Thymus (tissue), 11 donors: ENCODE results near the gene STAP2. TPM values are rescaled to one million over a fixed set of nuclear protein-coding genes. Genes with fewer than 3 reads are reported as not detected.

Experiments used
- DNase-seq, 9 donors: peaks; one replicate each; pipeline ENCODE4 v3.0.0-alpha.2; 2013; ENCODE audit warnings: low spot score in 9 of 9, low read depth in 6 of 9, missing footprints in 1 of 9
- H3K27ac ChIP-seq, 2 donors: one replicate each; pipeline ENCODE4 v1.5.1; 2013; ENCODE audit warnings: control low read depth in 1 of 2, low read depth in 1 of 2, low read length in 1 of 2, mild to moderate bottlenecking in 1 of 2, moderate library complexity in 1 of 2
- H3K27me3 ChIP-seq, 2 donors: one replicate each; pipeline ENCODE4 v1.5.1; 2013; ENCODE audit warnings: low read length in 1 of 2; ENCODE audit not compliant: control insufficient read depth in 2 of 2, insufficient read depth in 1 of 2
- H3K36me3 ChIP-seq, 2 donors: one replicate each; pipeline ENCODE4 v1.5.1; 2013; ENCODE audit warnings: low read length in 1 of 2, mild to moderate bottlenecking in 1 of 2, moderate library complexity in 1 of 2; ENCODE audit not compliant: control insufficient read depth in 2 of 2, insufficient read depth in 2 of 2
- H3K4me1 ChIP-seq, 2 donors: one replicate each; pipeline ENCODE4 v1.5.1; 2013; ENCODE audit warnings: low read length in 2 of 2; ENCODE audit not compliant: control insufficient read depth in 2 of 2, insufficient read depth in 2 of 2
- H3K4me3 ChIP-seq, 2 donors: one replicate each; pipeline ENCODE4 v1.5.1; 2013; ENCODE audit warnings: low read length in 2 of 2, control low read depth in 1 of 2, mild to moderate bottlenecking in 1 of 2
- H3K9me3 ChIP-seq, 2 donors: one replicate each; pipeline ENCODE4 v1.5.1; 2013; ENCODE audit warnings: low read length in 1 of 2, mild to moderate bottlenecking in 1 of 2; ENCODE audit not compliant: control insufficient read depth in 2 of 2, insufficient read depth in 1 of 2
- WGBS: extraction: QIAGEN DNeasy Blood & Tissue Kit; methylation state at CpG from one replicate; pipeline ENCODE4 v1.1.7; 2013; 5-methylcytosine and 5-hydroxymethylcytosine counted together
- polyA plus RNA-seq: library from polyadenylated mRNA; stranded (reverse); fragments of 200-250 nt; gene quantifications from one replicate; pipeline ENCODE4 v1.2.3, GENCODE V29; 2013
- total RNA-seq: library from RNA; stranded (reverse); fragments of 120-200 nt; gene quantifications from one replicate; pipeline ENCODE4 v1.2.4, GENCODE V29; 2013
- donor health status: healthy.

The STAP2 gene
- total and polyA plus RNA-seq, 2 donors: 20.8 to 21.3 TPM

DNA sequence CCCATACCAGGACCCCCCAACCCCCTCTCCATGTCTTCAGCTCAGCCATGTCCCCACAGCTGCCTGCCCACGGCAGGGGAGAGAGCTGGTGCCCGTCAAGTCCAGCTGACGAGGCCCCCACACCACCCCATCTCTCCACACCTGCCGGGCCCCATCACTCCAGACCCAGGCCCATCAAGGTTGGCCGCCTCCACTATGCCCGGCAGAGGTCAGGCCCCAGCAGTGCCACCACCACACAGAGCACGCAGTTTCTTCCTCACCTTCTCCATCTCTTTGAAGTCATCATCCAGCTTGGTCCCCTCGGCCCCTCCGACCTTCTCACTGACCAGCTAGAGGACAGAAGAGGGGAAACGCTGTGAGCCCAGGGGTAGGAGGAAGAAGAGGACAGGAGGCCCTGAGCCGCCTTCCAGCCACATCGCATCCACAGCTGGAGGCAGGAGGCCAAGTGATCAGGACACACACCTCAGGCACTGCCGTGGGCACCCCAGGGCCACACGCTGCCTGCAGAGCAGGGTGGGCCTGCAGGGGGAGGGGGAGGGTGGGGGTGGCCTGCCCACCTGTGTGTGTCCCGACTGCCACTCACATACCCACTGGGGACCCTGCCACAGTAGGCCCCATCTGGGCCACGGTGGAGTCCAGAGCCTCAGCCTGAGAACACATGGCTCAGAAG, 28.2 kb upstream of the STAP2 start:
- Histone ChIP-seq H3K27me3 (no peaks in the 10 kb centered on the region), H3K9me3 (no peaks in the 10 kb centered on the region), H3K4me1 (peaks cover 15 to 33% of the 10 kb centered on the region in 2 donors), H3K4me3 (no peak overlapping the region), H3K27ac (no peak overlapping the region), H3K36me3 (peaks cover 46 to 55% of the 10 kb centered on the region in 2 donors)
- no peak for DNase-seq
- 97% methylated on average over 16 of the region's 16 CpGs for WGBS

DNA sequence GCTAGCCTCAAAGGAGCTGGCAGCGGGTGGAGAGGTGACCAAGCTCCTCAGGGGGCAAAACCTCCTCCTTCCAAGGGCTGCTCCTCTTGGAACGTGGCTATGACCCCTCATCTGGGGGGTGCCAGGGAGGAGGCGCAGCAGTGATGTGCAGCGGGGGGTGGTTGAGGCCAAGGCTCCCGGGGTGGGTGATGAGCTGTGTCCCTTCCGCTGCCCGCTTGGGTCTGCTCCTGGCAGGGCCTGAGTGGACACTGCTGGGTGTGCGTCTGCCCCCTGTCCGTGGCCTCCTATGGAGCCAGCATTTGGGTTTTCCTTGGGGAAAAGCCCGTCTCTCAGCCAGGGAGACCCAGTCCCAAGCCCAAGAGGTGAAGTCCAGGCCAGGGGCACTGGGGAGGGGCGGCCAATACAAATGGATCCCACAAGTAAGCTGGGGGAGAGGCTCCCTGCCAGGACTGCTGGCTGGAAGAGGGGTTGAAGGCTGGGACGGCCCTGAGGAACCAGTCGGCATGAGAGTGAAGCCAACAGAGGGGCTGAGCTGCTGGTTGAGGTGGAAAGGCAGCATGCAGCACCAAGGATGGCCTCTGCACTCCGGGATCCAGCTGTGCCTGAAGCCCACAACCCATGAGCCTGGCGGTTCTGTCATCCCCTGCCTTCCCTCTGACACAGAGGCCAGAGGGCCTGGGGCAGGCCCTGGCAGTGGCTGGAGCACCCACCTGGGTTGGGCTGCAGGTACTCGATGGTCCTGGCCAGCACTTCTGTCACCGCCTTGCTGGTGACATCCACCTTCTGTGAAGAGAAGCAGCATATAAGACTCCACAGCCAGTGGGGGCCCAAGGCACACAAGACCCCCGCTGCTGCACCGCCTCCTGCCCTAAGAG, 27.4 kb upstream of the STAP2 start:
- no peak overlapping the region for H3K27ac ChIP-seq
- no peak overlapping the region for H3K4me3 ChIP-seq
- peaks cover 15 to 29% of the 10 kb centered on the region in 2 donors for H3K4me1 ChIP-seq
- no peaks in the 10 kb centered on the region for H3K9me3 ChIP-seq
- WGBS: 99% methylated on average over 19 of the region's 19 CpGs
- H3K36me3 ChIP-seq: peaks cover 54 to 63% of the 10 kb centered on the region in 2 donors
- H3K27me3 ChIP-seq: no peaks in the 10 kb centered on the region
- DNase-seq: no peak

DNA sequence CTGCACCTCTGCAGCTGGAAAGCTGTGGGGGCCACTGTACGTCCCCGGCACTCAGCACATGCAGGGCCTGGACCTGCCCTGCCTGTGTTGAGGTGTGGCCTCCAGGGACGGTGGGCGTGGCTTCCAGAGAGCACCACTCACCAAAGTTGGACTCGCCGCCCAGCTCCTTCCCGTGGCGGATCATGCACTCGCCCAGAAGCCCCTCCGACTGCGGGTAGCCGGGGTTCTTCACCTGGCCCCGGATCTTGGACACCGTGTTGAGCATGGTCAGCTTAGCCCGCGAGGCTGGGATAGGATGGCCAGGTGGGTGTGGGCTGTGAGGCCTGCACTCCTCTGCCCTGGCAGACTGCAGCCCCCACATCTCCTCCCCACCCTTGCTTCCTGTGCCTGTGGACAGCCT, 26.7 kb upstream of the STAP2 start:
- H3K27ac ChIP-seq: no peak overlapping the region
- no peak overlapping the region for H3K4me3 ChIP-seq

DNA sequence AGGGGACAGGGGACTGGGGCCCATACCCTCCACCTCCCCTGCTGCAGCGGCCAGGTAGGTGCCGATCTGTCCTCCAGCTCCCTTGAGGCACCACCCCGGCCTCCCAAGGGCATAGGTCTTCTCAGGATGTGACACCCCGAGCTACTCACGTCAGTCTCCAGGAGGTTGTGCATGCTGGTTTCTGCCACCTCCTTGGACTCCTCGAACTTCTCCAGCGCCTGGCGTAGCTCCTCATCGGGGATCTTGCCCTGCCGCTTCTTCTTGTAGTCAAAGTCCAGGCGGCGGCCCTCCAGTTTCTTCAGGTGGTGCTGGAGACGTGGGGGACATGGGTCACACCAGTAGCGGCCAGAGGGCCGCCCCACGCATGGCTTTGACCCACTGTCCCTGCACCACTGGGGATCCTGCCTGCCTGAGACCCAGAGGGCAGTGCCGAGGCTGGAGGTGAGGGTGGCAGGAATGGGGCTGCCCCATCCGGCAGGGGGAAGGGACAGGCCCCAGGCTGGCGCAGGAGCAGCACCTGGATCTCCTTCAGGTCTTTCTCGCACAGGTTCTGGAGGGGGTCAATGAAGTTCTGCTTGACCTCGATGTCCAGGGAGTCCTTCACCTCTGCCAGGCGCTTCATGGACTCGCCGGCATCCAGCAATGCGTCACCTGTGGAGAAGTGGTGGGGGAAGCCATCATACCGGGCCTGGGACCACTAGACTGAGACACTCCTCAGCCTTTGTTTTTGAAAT, 25.1 kb upstream of the STAP2 start:
- no peak overlapping the region for H3K27ac ChIP-seq
- H3K4me1 ChIP-seq: peaks cover 0 to 7% of the 10 kb centered on the region in 2 donors
- DNase-seq: no peak
- peaks cover 76 to 85% of the 10 kb centered on the region in 2 donors for H3K36me3 ChIP-seq
- H3K9me3 ChIP-seq: no peaks in the 10 kb centered on the region
- H3K27me3 ChIP-seq: no peaks in the 10 kb centered on the region
- whole genome bisulfite sequencing: 97% methylated on average over 26 of the region's 26 CpGs
- H3K4me3 ChIP-seq: no peak overlapping the region

More for the DNA sequence above, 26.7 kb upstream of the STAP2 start:
- Histone ChIP-seq H3K9me3 (no peaks in the 10 kb centered on the region), H3K36me3 (peaks cover 61 to 70% of the 10 kb centered on the region in 2 donors), H3K4me1 (peaks cover 12 to 23% of the 10 kb centered on the region in 2 donors), H3K27me3 (no peaks in the 10 kb centered on the region)
- WGBS: 97% methylated on average over 16 of the region's 16 CpGs
- no peak for DNase-seq

- Histone ChIP-seq H3K27ac (no peak overlapping the region), H3K36me3 (peaks cover 83 to 85% of the 10 kb centered on the region in 2 donors), H3K27me3 (no peaks in the 10 kb centered on the region), H3K4me1 (peaks cover 0 to under 1% of the 10 kb centered on the region in 2 donors), H3K9me3 (no peaks in the 10 kb centered on the region), H3K4me3 (no peak overlapping the region)
- 95% methylated on average over 22 of the region's 22 CpGs for WGBS
- no peak for DNase-seq
These were observed 24.4 kb upstream of the STAP2 start for GRCh38 chr19:4362831-4363545.

GRCh38 chr19:4362101-4362828, 23.6 kb upstream of the STAP2 start:
- H3K36me3 ChIP-seq: peaks cover 82 to 88% of the 10 kb centered on the region in 2 donors
- no peaks in the 10 kb centered on the region for H3K27me3 ChIP-seq
- H3K9me3 ChIP-seq: no peaks in the 10 kb centered on the region
- no peak overlapping the region for H3K27ac ChIP-seq
- no peak overlapping the region for H3K4me3 ChIP-seq
- H3K4me1 ChIP-seq: no peaks in the 10 kb centered on the region
- no peak for DNase-seq
- WGBS: 97% methylated on average over 32 of the region's 32 CpGs

DNA sequence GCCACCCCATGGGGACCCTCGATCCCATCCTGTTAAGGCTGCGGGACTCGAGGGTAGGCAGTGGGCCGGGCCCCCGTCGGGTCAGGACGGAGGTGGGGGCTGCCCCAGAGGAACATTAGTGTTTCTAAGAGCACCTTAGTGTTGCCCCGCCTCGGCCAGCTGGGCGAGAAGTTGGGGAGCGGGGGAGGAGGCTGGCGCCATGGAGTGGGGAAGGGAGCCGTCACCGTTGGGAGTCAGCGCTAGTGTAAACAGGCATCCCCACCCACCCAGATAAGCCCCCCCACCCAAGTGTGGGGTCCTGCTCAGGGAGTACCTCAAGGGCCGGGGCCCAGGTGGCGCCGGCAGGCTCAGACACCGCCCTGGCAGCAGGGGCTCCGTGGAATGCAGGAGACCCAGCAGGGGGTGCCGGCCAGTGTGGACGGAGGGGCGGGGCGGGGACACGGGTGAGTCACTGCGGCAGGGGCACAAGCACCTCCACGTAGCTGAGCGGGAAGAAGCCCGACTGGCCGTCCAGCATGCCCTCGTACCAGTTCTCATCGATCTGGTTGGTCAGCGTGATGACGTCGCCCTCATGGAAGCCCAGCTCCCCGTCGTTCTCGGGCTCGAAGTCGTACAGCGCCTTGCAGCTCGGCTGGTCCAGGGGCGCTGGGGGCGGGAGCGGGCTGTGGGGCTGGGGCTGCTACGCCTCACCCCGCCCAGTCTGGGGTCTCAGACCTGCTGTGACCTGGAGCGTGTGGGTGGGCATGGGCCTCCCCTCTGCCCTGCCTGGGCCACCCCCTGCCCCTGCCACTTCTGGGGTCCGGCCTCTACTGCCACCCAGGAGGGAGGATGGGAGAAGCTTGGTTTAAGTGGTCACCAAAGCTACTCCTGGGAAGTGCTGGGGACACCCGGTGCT, 22.8 kb upstream of the STAP2 start:
- H3K4me1 ChIP-seq: no peaks in the 10 kb centered on the region
- DNase-seq: no peak
- H3K36me3 ChIP-seq: peaks cover 79 to 88% of the 10 kb centered on the region in 2 donors
- no peaks in the 10 kb centered on the region for H3K27me3 ChIP-seq
- H3K9me3 ChIP-seq: no peaks in the 10 kb centered on the region
- H3K4me3 ChIP-seq: no peak overlapping the region
- WGBS: 97% methylated on average over 50 of the region's 50 CpGs
- no peak overlapping the region for H3K27ac ChIP-seq
